ENCODE results near the gene SLC2A5.

Gene SLC2A5

GRCh38 chr1:9061252-9061960, 8.0 kb downstream of the SLC2A5 start:
- no peak for DNase-seq

GRCh38 chr1:9059891-9060744, 9.3 kb downstream of the SLC2A5 start:
- no peak for DNase-seq

GRCh38 chr1:9058465-9058864, 11.0 kb downstream of the SLC2A5 start:
- no peak for DNase-seq

DNA sequence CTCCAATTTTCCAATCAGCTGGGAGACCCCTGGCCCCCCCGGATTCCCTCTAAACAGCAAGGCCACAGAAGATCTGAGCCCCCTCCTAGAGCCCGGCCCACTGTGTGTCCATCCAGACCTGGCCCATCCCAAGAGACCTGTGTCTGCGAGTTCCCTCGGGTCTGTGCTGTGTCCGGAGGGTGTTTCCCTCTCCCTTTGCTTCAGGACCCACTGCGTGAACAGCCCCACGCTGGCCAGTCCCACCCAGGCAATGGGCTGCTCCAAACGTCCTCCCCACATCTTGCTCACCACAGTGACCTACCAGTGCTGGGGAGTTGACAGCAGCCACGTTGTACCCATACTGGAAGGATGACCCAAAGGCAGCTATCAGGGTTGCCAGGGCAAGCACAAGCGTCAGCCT, 11.6 kb downstream of the SLC2A5 start:
- no peak for DNase-seq

- no peak for DNase-seq
These were observed 17.0 kb downstream of the SLC2A5 start for GRCh38 chr1:9052272-9053049.

GRCh38 chr1:9051379-9051778, 18.1 kb downstream of the SLC2A5 start:
- no peak for DNase-seq

DNA sequence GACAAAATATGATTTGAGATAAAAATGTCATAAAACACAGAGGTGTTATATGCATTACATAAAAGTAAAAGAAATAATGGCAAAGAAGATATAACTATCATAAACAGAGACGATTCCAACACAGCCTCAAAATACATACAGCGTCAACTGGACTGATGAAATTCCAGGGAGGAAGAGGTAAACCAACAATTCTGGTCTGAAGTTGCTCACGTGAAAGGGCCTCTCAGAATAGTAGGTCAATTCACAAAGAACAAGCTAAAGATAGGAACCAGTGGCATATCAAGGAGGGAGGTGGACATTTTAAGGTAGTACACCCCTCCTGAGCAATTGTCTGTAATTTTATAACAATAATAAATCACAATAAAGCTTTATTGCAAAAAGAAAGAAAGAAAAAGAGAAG, 18.6 kb downstream of the SLC2A5 start:
- no peak for DNase-seq

GRCh38 chr1:9048551-9048950, 20.9 kb downstream of the SLC2A5 start:
- DNase-seq, result no peak

DNA sequence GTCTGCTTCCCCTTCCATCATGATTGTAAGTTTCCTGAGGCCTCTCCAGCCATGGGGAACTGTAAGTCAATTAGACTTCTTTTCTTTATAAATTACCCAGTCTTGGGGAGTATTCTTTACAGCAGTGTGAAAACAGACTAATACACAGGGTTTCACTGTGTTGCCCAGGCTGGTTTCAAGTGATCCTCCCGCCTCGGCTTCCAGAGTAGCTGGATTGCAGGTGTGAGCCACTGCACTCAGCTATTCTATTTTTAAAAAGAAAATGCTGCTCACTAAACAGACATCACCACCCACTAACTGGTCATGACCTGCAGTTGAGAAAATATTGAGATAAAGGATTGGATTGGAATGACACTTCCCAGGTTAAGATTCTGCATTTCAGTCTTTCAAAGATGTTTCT, 22.4 kb downstream of the SLC2A5 start:
- no peak for DNase-seq

- DNase-seq, result no peak
These were observed 23.4 kb downstream of the SLC2A5 start for GRCh38 chr1:9045861-9046510.

GRCh38 chr1:9044236-9044635, 25.2 kb downstream of the SLC2A5 start:
- no peak for DNase-seq

DNA sequence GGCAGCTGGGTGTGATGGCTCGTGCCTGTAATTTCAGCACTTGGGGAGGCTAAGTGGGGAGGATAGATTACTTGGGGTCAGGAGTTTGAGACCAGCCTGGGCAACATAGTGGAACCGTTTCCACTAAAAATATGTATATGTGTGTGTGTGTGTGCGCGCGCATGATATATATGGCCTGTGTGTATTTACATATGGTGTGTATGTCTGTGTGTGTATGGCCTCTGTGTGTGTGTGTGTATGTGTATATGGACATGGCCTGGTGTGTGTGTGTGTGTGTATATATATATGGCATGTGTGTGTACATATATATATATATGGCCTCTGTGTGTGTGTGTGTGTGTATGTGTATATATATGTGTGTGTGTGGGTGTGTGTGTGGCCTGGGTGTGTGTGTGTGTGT, 27.2 kb downstream of the SLC2A5 start:
- no peak for DNase-seq

DNA sequence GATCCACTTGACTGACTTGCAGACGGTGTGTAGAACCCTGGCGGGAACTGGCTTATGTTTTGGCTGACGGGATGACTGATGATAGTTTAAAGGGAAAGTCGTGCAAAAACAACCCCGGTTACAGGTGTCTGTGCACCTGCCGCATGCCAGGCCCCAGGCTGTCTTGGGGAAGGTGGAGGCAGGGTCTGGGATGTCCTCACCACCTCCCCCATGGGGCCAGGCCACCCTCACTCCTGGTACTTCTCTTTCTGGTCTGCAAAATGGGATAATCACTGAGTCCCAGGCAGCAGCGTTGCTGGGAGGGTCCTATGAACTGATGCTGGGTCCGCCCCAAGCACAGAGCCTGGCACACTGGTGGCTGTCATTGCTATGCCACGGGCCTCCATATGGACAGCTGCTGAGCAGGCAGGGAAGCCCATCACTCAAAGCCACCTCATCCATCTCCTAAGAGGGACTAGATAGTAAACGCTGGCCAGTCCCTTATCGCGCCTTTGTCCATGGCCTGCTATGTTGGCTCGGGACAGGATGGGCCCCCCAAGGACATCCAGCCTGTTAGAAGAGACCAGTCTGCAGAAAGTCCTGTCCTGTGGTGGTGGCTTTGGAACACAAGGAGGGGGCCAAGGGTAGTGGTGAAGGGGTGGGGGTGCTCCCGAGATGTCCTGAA, 28.2 kb downstream of the SLC2A5 start:
- no peak for DNase-seq

GRCh38 chr1:9040659-9041030, 28.8 kb downstream of the SLC2A5 start:
- no peak for DNase-seq

DNA sequence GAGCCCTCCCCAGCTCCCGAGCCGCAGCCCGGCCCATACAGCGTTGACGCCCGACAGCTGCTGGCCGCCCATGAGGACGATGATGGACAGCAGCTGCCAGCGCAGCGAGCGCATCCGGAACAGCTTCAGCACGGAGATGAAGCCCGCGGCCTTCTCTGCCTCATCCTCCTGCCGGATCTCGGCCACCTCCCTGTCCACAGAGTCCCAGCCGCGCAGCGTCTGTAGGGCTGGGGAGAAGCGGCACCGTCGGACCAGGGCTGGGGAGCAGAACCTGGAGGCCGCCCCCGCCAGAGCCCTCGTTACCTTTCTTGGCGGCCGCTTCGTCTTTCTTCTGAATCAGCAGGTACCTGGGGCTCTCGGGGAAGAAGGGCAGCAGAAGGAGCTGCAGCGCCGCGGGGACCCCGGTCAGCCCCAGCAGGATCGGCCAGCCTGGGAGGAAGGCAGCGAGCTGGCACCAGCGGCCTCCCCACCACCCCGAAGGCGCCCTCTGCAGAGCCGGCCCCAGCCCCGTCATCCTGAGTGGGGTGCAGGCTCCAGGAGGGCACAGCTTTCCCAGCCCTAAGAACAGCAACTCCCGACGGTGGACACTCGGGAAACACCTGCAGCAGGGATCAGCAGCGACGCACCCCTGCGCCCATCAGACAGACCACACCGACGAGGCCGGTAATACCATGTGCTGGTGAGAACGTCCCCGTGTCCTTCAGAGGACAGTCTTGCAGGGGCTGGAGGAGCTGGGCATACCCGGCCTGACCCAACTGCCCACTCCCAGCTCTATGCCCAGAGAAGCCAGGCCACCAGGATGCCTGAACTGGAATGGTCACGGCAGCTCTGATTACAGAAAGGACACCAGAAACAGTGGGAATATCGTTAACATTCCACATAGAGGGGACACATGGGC, 29.4 kb downstream of the SLC2A5 start:
- DNase-seq, result no peak

GRCh38 chr1:9038881-9039760, 30.3 kb downstream of the SLC2A5 start:
- no peak for DNase-seq

GRCh38 chr1:9038338-9038650, 31.1 kb downstream of the SLC2A5 start:
- no peak for DNase-seq

GRCh38 chr1:9037476-9038337, 31.7 kb downstream of the SLC2A5 start:
- no peak for DNase-seq

DNA sequence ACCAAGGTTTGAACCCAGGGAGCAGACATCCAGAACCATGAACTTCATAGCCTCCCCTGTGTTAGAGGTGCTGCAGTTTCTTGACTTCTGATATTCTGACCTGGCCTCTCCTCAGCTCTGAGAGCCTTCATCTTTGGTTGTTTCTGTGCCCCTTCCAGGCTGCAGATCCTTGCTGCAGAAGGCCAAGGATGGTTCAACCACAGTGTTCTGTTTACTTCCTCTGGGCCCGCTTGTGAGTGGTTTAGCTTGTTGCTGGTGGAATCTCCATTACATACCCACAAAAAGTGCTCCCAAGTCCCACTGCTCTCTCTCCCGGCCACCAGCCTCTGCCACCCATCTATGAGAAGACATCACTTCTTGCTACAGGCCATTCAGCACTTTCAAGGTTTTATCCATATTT, 34.2 kb downstream of the SLC2A5 start:
- DNase-seq, result no peak

- no peak for DNase-seq
These were observed 36.1 kb downstream of the SLC2A5 start for GRCh38 chr1:9033363-9033762.
